ENCODE results near the gene HPCAL4. TPM values are rescaled to one million over a fixed set of nuclear protein-coding genes. Genes with fewer than 3 reads are reported as not detected.

Gene HPCAL4
- total and polyA plus RNA-seq, 2 experiments from 2014 or later: 0.08 to 1.2 TPM

DNA sequence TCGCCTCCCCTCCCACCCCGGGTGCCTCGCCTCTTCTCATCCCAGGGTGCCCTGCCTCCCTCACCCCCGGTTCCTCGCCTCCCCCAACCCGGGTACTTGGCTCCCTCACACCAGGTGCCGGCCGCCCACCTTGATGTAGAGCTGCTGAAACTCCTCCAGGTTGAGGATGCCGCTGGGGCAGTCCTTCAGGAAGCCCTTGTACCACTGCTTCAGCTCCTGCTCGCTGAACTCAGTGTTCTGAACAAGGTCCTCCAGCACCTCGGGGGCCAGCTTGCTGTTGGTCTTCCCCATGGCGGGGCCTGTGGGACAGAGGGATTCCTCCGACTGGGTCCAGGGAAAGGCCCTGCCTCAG lies 6.9 kb downstream of the HPCAL4 start:
- Histone ChIP-seq H3K27ac (ENCODE audit: low read depth) (no peak overlapping the region), H3K4me3 (no peak overlapping the region), H4K20me1 (replicated peaks; ENCODE audit: insufficient read depth) (peaks cover 4% of the 10 kb centered on the region; the same call in 1 of the 2 replicates), H3K27me3 (ENCODE audit: insufficient read depth) (peaks cover 100% of the 10 kb centered on the region), H3K9me2 (ENCODE audit: insufficient read depth) (no peaks in the 10 kb centered on the region), H3K4me1 (ENCODE audit: insufficient read depth) (no peaks in the 10 kb centered on the region), H3K4me2 (no peak overlapping the region; the same call in 1 of the 2 replicates), H3K79me2 (replicated peaks; ENCODE audit: insufficient read depth) (no peaks in the 10 kb centered on the region), H3K36me3 (ENCODE audit: insufficient read depth) (no peaks in the 10 kb centered on the region), H3F3A (replicated peaks; ENCODE audit: low read depth) (no peaks in the 10 kb centered on the region), H2AFZ (no peak overlapping the region)
- no peaks in the 10 kb centered on the region; the same call in 2 of the 3 replicates for H3K9me3 Mint-ChIP-seq
- no peaks in the 10 kb centered on the region for H3K4me1 Mint-ChIP-seq
- no peaks in the 10 kb centered on the region for H3K36me3 Mint-ChIP-seq (ENCODE audit: low read depth)
- H3K4me3 Mint-ChIP-seq: no peak overlapping the region
- peaks cover 99% of the 10 kb centered on the region for H3K27me3 Mint-ChIP-seq (ENCODE audit: insufficient read depth, low read depth, poor library complexity)
- DNase-seq (ENCODE audit: low spot score) (no peak), ATAC-seq (peak; percentile 21)
- TF ChIP-seq ETS1 (IDR thresholded peaks at IDR 0.05) (no peak), REST (IDR thresholded peaks at IDR 0.05; ENCODE audit: unreplicated experiment) (no peak)
- H3K27ac Mint-ChIP-seq: no peak overlapping the region

DNA sequence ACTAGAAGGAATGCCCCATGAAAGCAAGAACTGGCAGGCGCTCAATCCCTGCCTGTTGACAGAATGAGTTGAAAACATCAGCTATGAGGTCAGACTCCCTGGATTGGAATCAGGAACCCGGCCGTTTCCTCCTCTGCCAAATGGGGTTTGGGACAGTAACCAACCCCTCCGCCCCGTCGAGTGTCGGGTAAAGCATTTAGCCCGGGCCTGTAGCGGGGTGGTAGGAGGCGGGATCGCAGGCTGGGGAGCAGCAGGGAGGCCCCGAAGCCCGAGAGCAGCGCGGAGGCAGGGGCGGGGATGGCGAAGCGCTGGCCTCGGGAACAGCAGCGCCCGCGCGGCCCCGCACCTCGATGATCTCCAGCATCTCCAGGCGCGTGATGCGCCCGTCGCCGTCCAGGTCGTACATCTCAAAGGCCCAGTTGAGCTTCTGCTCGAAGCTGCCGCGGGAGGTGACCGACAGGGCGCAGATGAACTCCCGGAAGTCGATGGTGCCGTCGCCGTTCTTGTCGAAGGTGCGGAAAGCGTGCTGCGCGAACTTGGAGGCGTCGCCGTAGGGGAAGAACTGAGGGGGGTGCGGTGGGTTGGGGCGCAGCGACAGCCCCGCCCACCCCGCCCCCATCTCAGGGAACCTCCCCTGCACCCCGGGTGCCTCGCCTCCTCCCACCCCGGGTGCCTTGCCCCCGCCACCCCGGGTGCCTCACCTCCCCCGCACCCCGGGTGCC lies 7.5 kb downstream of the HPCAL4 start:
- Histone ChIP-seq H2AFZ (peak overlapping the region; percentile 78; the same call in 1 of the 2 replicates), H3K36me3 (ENCODE audit: insufficient read depth) (no peaks in the 10 kb centered on the region), H3K27me3 (ENCODE audit: insufficient read depth) (peaks cover 100% of the 10 kb centered on the region), H3K4me1 (ENCODE audit: insufficient read depth) (no peaks in the 10 kb centered on the region), H3K4me2 (peak overlapping the region; percentile 71), H3K79me2 (replicated peaks; ENCODE audit: insufficient read depth) (no peaks in the 10 kb centered on the region), H3K27ac (ENCODE audit: low read depth) (no peak overlapping the region), H3K9me2 (ENCODE audit: insufficient read depth) (no peaks in the 10 kb centered on the region), H3F3A (replicated peaks; ENCODE audit: low read depth) (no peaks in the 10 kb centered on the region), H3K4me3 (peak overlapping the region; percentile 43), H4K20me1 (replicated peaks; ENCODE audit: insufficient read depth) (peaks cover 4% of the 10 kb centered on the region; the same call in 1 of the 2 replicates)
- Mint-ChIP-seq H3K36me3 (ENCODE audit: low read depth) (no peaks in the 10 kb centered on the region), H3K4me1 (no peaks in the 10 kb centered on the region), H3K9me3 (no peaks in the 10 kb centered on the region; the same call in 2 of the 3 replicates), H3K27ac (no peak overlapping the region), H3K27me3 (ENCODE audit: insufficient read depth, low read depth, poor library complexity) (peaks cover 99% of the 10 kb centered on the region), H3K4me3 (no peak overlapping the region)
- DNase-seq (ENCODE audit: low spot score): peak; percentile 61
- TF ChIP-seq CREB1 (CRISPR knock-in tag; IDR thresholded peaks at IDR 0.05; ENCODE audit: low read depth) (no peak), REST (IDR thresholded peaks at IDR 0.05; ENCODE audit: unreplicated experiment) (no peak), STAT1 (IDR thresholded peaks at IDR 0.05; ENCODE audit: unreplicated experiment) (no peak), EZH2phosphoT487 (IDR thresholded peaks at IDR 0.05; ENCODE audit: unreplicated experiment) (peak; percentile 53), EZH2 (IDR thresholded peaks at IDR 0.05; ENCODE audit: low read depth, unreplicated experiment) (peak; percentile 90)
- ATAC-seq: peak; percentile 91

All from GM23338 (cell line).